ENCODE results near the gene ACVR1. TPM values are rescaled to one million over a fixed set of nuclear protein-coding genes. Genes with fewer than 3 reads are reported as not detected.

The ACVR1 gene
- total RNA-seq: 23.7 and 25.4 TPM in 2 replicates

DNA sequence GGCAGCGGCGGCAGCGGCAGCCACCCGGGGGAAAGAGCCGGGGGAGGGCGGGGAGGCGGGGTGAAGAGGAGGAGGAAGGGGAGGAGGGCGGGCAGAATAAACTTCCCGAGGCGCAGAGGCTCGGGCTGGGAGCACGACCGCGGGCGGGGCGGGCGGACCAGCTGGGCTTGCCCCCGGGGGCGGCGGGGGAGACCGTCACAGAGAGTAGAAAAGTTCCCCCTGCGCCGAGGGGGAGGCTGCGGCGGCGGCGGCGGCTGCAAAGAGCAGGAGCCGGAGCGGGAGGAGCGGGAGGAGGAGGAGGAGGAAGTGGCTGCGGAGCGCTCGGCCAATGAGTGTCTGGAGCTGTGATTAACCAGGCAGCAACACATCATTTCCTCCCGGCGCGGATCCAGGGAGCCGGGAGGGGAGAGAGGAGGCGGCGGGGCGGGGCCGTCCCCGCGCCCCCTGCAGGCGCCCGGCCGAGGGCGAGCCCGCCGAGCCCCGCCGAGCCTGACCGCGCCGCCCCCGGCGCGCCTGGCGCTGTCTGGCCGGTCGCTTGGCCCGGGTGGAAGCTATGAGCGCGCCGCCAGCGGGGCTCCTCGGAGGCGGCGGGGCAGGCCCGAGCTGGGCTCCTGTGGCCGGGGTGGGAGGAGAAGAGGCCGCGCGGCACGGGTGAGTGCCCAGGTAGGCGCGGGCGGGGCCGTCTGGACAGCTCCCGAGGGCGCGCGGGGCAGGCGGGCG, at the start of gene ACVR1:
Gene ACVR1, minus strand, starts transcription at position 265 of the 720 bp plus-strand sequence. CDS start 76,837 bp downstream, outside the sequence.

Small RNA genes within 50 kb of the gene (small RNA-seq; reads per million reads assigned to genes)
- not detected for gene RNU6-436P

Other genes with a start within 250 kb of the ACVR1 start
- under 0.01 TPM in 1 of 2 replicates, not detected in the other for gene ACVR1C, start 247.5 kb downstream of the ACVR1 start, total RNA-seq
- gene UPP2, start 225.5 kb upstream of the ACVR1 start, total RNA-seq: not detected in 2 replicates

Measured in subcutaneous preadipocyte (primary cell).